Cortex of kidney (tissue), 1 donor: Measurements from ENCODE around the gene DHX34.
"Not testable (repeated sequence)": the region's sequence is repeated elsewhere in the genome, so short reads cannot be mapped to it uniquely, and the experiment has no call there.

Experiments used
- DNase-seq: peaks from one replicate; lab custom pipeline; 2025; lab: John Stamatoyannopoulos, UW

The DHX34 gene, protein sequence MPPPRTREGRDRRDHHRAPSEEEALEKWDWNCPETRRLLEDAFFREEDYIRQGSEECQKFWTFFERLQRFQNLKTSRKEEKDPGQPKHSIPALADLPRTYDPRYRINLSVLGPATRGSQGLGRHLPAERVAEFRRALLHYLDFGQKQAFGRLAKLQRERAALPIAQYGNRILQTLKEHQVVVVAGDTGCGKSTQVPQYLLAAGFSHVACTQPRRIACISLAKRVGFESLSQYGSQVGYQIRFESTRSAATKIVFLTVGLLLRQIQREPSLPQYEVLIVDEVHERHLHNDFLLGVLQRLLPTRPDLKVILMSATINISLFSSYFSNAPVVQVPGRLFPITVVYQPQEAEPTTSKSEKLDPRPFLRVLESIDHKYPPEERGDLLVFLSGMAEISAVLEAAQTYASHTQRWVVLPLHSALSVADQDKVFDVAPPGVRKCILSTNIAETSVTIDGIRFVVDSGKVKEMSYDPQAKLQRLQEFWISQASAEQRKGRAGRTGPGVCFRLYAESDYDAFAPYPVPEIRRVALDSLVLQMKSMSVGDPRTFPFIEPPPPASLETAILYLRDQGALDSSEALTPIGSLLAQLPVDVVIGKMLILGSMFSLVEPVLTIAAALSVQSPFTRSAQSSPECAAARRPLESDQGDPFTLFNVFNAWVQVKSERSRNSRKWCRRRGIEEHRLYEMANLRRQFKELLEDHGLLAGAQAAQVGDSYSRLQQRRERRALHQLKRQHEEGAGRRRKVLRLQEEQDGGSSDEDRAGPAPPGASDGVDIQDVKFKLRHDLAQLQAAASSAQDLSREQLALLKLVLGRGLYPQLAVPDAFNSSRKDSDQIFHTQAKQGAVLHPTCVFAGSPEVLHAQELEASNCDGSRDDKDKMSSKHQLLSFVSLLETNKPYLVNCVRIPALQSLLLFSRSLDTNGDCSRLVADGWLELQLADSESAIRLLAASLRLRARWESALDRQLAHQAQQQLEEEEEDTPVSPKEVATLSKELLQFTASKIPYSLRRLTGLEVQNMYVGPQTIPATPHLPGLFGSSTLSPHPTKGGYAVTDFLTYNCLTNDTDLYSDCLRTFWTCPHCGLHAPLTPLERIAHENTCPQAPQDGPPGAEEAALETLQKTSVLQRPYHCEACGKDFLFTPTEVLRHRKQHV

GRCh38 chr19:47348819-47349795 lies at the start of gene DHX34:
Gene DHX34 (plus strand): TSS chr19:47349315. CDS start chr19:47353031, 3,716 bp downstream.
- DNase-seq: peak; percentile 77

GRCh38 chr19:47300867-47301266 lies 48.2 kb upstream of the DHX34 start:
- not testable (repeated sequence) for DNase-seq

DNA sequence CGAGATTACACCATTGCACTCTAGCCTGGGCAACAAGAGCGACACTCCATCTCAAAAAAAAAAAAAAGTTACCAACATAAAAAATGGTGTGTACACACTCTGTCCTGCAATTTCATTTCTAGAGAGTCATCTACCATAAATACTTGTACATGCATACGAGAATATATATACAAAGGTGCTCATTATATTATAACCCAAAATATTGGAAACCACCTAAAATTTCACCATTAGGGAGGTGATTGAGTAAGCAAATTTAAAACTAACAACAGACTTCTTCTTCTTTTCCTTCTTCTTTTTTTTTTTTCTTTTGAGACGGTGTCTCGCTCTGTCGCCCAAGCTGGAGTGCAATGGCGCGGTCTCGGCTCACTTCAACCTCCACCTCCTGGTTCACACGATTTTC lies 46.9 kb upstream of the DHX34 start:
- no peak for DNase-seq

- DNase-seq: no peak
Measured at GRCh38 chr19:47303966-47304365, 45.1 kb upstream of the DHX34 start.

GRCh38 chr19:47305309-47305751 lies 43.8 kb upstream of the DHX34 start:
- no peak for DNase-seq

DNA sequence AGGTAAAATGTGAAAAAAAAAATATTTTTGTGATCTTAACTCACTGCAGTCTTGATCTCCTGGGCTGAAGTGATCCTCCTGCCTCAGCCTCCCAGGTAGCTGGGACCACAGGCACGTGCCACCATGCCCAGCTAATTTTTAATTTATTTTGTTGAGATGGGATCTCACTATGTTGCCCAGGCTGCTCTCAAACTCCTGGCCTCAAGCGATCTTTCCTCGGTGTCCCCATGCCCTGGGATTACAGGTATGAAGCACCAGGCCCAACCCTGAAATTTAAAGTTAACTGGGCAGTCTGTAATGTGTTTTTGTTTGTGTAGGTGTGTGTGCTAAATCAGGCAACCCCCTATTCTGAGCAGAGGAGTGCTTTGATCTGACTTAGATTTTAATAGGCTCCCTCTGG lies 42.8 kb upstream of the DHX34 start:
- DNase-seq: no peak

GRCh38 chr19:47309038-47309437 lies 40.1 kb upstream of the DHX34 start:
- DNase-seq: no peak

DNA sequence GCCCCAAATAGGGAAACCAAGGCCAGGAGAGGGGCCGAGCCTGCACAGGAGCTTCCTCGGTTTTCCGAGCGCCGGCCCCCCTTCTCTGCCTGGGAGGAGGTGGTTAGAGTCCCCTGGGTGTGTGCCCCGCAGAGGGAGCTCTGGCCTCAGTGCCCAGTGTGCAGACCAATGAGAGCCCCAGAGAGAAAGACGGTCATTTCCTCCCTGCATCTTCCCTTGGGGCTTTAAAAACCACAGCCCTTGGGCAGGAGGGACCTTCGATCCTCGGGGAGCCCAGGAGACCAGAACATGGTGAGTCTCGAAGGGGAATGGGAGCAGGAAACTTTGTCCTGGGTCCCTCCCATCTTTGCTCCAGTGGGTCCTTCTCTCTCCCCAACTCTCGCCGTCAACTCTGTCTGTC lies 39.5 kb upstream of the DHX34 start, which contains the start of gene C5AR1:
Gene C5AR1 (plus strand): TSS at position 254 of the 400 bp plus-strand sequence. CDS start 35 bp downstream, at position 289.
- no peak for DNase-seq

GRCh38 chr19:47310323-47310722 lies 38.8 kb upstream of the DHX34 start:
- no peak for DNase-seq

DNA sequence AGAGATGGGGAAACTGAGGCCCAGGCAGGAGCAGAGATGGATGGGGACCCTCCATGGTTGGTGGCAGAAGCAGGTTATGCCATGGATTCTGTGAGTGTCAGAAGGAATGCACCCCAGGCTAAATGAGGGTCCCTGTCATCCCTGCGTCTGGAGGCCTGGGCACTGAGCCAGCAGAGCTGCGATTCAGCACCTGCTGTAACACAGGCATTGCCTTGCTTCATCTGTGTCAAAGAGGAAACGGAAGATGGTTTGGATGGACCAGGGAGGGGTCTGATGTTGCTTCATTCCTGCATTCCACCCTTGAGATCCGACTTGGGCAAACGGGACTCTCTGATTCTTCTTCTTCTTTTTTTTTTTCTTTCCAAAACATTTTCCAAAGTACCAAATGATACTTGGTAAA lies 38.3 kb upstream of the DHX34 start:
- no peak for DNase-seq

GRCh38 chr19:47312366-47313006 lies 36.6 kb upstream of the DHX34 start:
- DNase-seq: no peak

GRCh38 chr19:47313754-47314295 lies 35.3 kb upstream of the DHX34 start:
- no peak for DNase-seq

- DNase-seq: no peak
Measured at GRCh38 chr19:47315125-47315821, 33.8 kb upstream of the DHX34 start.

- no peak for DNase-seq
Measured at GRCh38 chr19:47316513-47316912, 32.6 kb upstream of the DHX34 start.

DNA sequence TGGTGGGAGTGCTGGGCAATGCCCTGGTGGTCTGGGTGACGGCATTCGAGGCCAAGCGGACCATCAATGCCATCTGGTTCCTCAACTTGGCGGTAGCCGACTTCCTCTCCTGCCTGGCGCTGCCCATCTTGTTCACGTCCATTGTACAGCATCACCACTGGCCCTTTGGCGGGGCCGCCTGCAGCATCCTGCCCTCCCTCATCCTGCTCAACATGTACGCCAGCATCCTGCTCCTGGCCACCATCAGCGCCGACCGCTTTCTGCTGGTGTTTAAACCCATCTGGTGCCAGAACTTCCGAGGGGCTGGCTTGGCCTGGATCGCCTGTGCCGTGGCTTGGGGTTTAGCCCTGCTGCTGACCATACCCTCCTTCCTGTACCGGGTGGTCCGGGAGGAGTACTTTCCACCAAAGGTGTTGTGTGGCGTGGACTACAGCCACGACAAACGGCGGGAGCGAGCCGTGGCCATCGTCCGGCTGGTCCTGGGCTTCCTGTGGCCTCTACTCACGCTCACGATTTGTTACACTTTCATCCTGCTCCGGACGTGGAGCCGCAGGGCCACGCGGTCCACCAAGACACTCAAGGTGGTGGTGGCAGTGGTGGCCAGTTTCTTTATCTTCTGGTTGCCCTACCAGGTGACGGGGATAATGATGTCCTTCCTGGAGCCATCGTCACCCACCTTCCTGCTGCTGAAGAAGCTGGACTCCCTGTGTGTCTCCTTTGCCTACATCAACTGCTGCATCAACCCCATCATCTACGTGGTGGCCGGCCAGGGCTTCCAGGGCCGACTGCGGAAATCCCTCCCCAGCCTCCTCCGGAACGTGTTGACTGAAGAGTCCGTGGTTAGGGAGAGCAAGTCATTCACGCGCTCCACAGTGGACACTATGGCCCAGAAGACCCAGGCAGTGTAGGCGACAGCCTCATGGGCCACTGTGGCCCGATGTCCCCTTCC lies 28.9 kb upstream of the DHX34 start:
- DNase-seq: no peak

DNA sequence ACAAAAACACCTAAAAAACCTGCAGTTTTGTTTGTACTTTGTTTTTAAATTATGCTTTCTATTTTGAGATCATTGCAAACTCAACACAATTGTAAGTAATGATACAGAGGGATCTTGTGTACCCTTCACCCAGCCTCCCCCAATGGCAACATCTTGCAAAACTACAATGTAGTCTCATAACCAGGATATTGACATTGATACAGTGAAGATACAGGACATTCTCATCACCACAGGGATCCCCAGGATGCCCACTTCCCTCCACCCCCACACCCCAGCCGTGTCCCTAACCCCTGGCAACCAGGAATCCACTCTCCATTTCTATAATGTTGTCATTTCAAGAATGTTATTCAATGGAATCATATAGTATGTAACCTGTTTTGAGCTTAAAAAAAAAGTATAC lies 27.5 kb upstream of the DHX34 start:
- DNase-seq: no peak

- DNase-seq: no peak
Measured at GRCh38 chr19:47322058-47322457, 27.1 kb upstream of the DHX34 start.

GRCh38 chr19:47323409-47323808 lies 25.7 kb upstream of the DHX34 start:
- no peak for DNase-seq
